ENCODE measurements around the gene DCAF11.

The DCAF11 gene

DNA sequence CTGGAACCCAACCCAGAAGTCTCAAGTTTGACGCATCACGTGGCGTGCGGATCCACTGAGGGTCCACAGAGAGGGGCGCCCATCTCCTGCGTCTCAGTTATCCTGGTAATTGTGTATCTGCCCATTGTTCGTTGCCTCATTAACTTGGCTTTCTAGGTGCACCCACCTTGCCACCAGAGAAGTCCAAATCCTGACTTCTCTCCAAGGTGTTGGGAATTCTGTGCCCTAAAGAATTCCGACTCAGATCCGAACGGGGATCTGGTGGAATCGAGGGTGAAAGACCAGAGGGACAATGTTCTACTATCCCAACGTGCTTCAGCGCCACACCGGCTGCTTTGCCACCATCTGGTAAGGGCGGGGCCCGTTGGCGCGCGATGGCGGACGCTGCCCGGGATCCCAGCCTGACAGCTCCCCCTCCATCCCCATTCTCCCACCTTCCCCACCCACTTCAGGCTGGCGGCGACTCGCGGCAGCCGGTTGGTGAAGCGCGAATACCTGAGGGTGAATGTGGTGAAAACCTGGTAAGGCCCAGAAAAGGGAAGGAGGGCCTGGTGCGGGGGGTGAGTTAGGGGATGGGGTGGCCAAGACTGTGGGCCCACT, 57.8 kb downstream of the DCAF11 start:
- no peak for DNase-seq (ENCODE audit: low read depth)
- TF ChIP-seq, protein P1, sequence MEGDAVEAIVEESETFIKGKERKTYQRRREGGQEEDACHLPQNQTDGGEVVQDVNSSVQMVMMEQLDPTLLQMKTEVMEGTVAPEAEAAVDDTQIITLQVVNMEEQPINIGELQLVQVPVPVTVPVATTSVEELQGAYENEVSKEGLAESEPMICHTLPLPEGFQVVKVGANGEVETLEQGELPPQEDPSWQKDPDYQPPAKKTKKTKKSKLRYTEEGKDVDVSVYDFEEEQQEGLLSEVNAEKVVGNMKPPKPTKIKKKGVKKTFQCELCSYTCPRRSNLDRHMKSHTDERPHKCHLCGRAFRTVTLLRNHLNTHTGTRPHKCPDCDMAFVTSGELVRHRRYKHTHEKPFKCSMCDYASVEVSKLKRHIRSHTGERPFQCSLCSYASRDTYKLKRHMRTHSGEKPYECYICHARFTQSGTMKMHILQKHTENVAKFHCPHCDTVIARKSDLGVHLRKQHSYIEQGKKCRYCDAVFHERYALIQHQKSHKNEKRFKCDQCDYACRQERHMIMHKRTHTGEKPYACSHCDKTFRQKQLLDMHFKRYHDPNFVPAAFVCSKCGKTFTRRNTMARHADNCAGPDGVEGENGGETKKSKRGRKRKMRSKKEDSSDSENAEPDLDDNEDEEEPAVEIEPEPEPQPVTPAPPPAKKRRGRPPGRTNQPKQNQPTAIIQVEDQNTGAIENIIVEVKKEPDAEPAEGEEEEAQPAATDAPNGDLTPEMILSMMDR (IDR thresholded peaks at IDR 0.05; ENCODE audit: low read depth, low read length, missing control alignments), result no peak
- H3K4me3 ChIP-seq (ENCODE audit: low read depth, low read length), result peak overlapping the region; percentile 65

- no peak for DNase-seq (ENCODE audit: low read depth)
- TF ChIP-seq, protein P1 (IDR thresholded peaks at IDR 0.05; ENCODE audit: low read depth, low read length, missing control alignments), result no peak
- peak overlapping the region; percentile 65 for H3K4me3 ChIP-seq (ENCODE audit: low read depth, low read length)
Observed at GRCh38 chr14:24172871-24173281, 58.3 kb downstream of the DCAF11 start.
